ENCODE results near the gene GET3.

- no peak for TF ChIP-seq CTCF (IDR thresholded peaks at IDR 0.05; ENCODE audit: low read depth, low read length)
- no peak for TF ChIP-seq EZH2phosphoT487 (IDR thresholded peaks at IDR 0.05; ENCODE audit: low read depth)
Observed at GRCh38 chr19:12786141-12786870, 49.0 kb downstream of the GET3 start.
